ENCODE measurements around the gene PCBP3.

The PCBP3 gene

DNA sequence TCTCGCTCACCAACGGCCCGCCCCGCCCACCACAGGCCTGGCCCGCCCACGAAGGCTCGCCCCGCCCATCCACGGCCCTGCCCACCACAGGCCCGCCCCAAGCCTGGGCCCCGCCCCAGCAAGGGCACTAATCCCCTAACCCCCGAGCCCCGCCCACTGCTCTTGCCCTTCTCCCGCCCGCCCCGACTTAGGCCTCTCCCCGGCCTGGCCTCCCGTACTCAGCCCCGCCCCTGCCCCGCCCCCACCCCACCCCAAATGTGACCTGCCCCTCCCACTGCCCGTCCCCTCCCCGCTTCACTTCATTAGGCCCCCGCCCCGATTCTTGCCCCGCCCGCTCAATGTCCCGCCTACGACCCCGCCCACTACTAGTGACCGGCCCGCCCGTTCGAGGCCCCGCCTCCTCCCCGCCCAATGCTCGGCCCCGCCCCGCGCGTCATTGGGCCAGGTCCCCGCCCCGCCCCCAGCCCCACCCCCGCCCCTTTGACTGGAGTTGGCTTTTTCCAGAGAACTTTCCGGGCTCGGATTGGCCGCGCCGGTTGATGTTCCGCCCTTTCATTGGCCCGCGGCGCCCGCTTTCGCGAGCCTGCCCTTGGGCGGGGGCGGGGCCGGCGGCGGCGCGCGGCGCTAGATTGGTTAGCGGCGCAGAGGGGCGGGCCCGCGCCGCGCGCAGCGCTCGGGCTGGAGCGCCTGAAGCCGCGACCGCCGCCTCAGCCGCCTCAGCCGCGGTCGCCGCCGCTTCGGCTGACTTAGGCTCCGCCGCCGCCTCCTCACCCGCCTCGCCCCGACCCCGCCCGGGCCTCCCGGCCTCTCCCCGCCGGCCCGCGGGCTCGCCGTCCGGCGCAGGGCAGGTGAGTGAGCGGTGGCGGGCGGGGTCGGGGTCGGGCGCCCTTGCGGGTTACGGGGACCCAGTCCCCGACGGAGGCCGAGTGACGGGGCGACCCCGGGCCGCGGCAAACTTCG, at the start of gene PCBP3:
Gene PCBP3, plus strand, starts transcription at position 705 of the 960 bp plus-strand sequence. CDS start 206,361 bp downstream, outside the sequence.
- peak within 1 kb of the TSS; percentile 65 to 71 for H3K4me3 ChIP-seq (ENCODE audit: low read depth in 1 of 2, low read length in 1 of 2)
- no peaks in the 10 kb centered on the region for H3K27me3 ChIP-seq
- no peaks in the 10 kb centered on the region for H3K36me3 ChIP-seq
- H3K9me3 ChIP-seq = no peaks in the 10 kb centered on the region
- H3K4me1 ChIP-seq (ENCODE audit: control insufficient read depth in 1 of 2, insufficient read depth in 1 of 2, low read depth in 1 of 2, low read length in 1 of 2) = peaks cover 27 to 33% of the 10 kb centered on the region in 2 experiments
- TF ChIP-seq, protein P1, sequence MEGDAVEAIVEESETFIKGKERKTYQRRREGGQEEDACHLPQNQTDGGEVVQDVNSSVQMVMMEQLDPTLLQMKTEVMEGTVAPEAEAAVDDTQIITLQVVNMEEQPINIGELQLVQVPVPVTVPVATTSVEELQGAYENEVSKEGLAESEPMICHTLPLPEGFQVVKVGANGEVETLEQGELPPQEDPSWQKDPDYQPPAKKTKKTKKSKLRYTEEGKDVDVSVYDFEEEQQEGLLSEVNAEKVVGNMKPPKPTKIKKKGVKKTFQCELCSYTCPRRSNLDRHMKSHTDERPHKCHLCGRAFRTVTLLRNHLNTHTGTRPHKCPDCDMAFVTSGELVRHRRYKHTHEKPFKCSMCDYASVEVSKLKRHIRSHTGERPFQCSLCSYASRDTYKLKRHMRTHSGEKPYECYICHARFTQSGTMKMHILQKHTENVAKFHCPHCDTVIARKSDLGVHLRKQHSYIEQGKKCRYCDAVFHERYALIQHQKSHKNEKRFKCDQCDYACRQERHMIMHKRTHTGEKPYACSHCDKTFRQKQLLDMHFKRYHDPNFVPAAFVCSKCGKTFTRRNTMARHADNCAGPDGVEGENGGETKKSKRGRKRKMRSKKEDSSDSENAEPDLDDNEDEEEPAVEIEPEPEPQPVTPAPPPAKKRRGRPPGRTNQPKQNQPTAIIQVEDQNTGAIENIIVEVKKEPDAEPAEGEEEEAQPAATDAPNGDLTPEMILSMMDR (IDR thresholded peaks at IDR 0.05) = peak; percentile 28
- peak within 1 kb of the TSS; percentile 88 for H3K27ac ChIP-seq

- H3K36me3 ChIP-seq = no peaks in the 10 kb centered on the region
- H3K4me1 ChIP-seq (ENCODE audit: control insufficient read depth in 1 of 2, insufficient read depth in 1 of 2, low read depth in 1 of 2, low read length in 1 of 2) = peaks cover 9 to 18% of the 10 kb centered on the region in 2 experiments
- H3K27me3 ChIP-seq = peaks cover 36% of the 10 kb centered on the region
- no peak overlapping the region for H3K4me3 ChIP-seq (ENCODE audit: low read depth in 1 of 2, low read length in 1 of 2)
- no peak overlapping the region for H3K27ac ChIP-seq
- TF ChIP-seq, protein P1 (IDR thresholded peaks at IDR 0.05) = no peak
- no peaks in the 10 kb centered on the region for H3K9me3 ChIP-seq
These were observed 48.6 kb upstream of the PCBP3 start for GRCh38 chr21:45594721-45595489.

DNA sequence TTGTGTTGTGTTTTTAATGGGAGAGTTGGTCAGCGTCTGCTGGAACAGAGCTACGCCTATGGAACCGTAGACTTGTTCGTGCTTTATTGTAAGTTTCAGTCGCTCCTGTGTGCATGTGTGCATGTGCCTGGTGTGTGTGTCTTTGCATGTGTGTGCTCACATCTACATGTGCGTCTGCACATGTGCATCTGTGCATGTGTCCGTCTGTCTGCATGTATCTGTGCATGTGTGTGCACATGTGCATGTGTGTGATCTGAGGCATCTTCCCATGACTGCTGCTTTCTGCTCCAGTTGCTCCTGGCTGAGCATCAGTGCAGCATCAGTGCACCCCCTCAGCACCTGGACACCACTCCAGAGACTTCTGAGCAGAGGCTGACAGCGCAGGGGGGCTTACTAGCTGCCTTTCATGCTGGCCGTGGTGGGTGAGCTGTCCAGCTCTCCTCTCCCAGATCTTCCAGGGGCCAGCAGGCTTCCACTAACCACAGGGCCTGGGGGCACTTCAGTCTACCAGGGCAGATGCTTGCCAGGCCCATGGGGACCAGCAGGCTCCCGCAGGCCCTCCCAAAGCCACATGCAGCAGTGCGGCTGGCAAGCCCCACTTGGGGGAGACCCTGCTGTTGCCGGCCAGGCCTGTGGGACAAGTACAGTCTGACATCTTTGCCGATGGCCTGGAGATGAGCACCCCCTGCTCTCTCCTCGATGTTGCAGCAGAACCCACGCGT, 47.8 kb upstream of the PCBP3 start:
- no peak overlapping the region for H3K4me3 ChIP-seq (ENCODE audit: low read depth in 1 of 2, low read length in 1 of 2)
- H3K27me3 ChIP-seq = peaks cover 28% of the 10 kb centered on the region
- H3K36me3 ChIP-seq = no peaks in the 10 kb centered on the region
- H3K27ac ChIP-seq = no peak overlapping the region
- H3K4me1 ChIP-seq (ENCODE audit: control insufficient read depth in 1 of 2, insufficient read depth in 1 of 2, low read depth in 1 of 2, low read length in 1 of 2) = peaks cover 5 to 11% of the 10 kb centered on the region in 2 experiments
- no peaks in the 10 kb centered on the region for H3K9me3 ChIP-seq
- TF ChIP-seq, protein P1 (IDR thresholded peaks at IDR 0.05) = no peak

- TF ChIP-seq, protein P1 (IDR thresholded peaks at IDR 0.05) = peak; percentile 90
- H3K9me3 ChIP-seq = no peaks in the 10 kb centered on the region
- no peak overlapping the region for H3K4me3 ChIP-seq (ENCODE audit: low read depth in 1 of 2, low read length in 1 of 2)
- H3K27ac ChIP-seq = no peak overlapping the region
- H3K27me3 ChIP-seq = peaks cover 17% of the 10 kb centered on the region
- H3K4me1 ChIP-seq (ENCODE audit: control insufficient read depth in 1 of 2, insufficient read depth in 1 of 2, low read depth in 1 of 2, low read length in 1 of 2) = peaks cover 5 to 6% of the 10 kb centered on the region in 2 experiments
- no peaks in the 10 kb centered on the region for H3K36me3 ChIP-seq
These were observed 46.7 kb upstream of the PCBP3 start for GRCh38 chr21:45596704-45597318.

DNA sequence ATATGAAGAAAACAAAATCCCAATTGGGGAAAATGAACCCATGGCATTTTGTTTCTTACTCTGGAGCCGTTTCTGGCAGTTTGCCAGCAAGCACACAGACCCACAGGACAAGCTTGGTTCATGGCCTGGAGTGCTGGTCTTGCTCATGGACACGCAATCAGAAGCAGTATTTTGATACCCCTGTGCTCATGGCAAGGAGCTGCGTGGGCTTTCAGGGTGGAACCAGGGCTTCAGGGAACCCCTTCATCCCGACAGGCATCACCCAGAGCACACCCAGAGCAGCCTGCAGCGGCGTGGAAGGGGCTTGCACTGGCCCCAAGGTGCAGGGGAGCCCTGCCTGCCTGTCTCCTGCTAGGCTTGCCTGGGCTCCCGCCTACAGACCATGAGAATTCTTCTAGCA, 45.4 kb upstream of the PCBP3 start:
- no peaks in the 10 kb centered on the region for H3K9me3 ChIP-seq
- TF ChIP-seq, protein P1 (IDR thresholded peaks at IDR 0.05) = no peak
- H3K4me3 ChIP-seq (ENCODE audit: low read depth in 1 of 2, low read length in 1 of 2) = no peak overlapping the region
- peaks cover 5 to 6% of the 10 kb centered on the region in 2 experiments for H3K4me1 ChIP-seq (ENCODE audit: control insufficient read depth in 1 of 2, insufficient read depth in 1 of 2, low read depth in 1 of 2, low read length in 1 of 2)
- H3K27me3 ChIP-seq = peaks cover 9% of the 10 kb centered on the region
- H3K36me3 ChIP-seq = no peaks in the 10 kb centered on the region
- H3K27ac ChIP-seq = no peak overlapping the region
